NCI-H2196 (cell line): ENCODE measurements around the gene CREG1.
"Not testable (repeated sequence)": the region's sequence is repeated elsewhere in the genome, so short reads cannot be mapped to it uniquely, and the experiment has no call there.

ENCODE experiments used
- DNase-seq: peaks from one replicate; lab custom pipeline; 2025; ENCODE audit not compliant: unreplicated experiment; lab: John Stamatoyannopoulos, UW

The CREG1 gene

GRCh38 chr1:167564612-167565270 is 11.2 kb upstream of the CREG1 start:
- no peak for DNase-seq

DNA sequence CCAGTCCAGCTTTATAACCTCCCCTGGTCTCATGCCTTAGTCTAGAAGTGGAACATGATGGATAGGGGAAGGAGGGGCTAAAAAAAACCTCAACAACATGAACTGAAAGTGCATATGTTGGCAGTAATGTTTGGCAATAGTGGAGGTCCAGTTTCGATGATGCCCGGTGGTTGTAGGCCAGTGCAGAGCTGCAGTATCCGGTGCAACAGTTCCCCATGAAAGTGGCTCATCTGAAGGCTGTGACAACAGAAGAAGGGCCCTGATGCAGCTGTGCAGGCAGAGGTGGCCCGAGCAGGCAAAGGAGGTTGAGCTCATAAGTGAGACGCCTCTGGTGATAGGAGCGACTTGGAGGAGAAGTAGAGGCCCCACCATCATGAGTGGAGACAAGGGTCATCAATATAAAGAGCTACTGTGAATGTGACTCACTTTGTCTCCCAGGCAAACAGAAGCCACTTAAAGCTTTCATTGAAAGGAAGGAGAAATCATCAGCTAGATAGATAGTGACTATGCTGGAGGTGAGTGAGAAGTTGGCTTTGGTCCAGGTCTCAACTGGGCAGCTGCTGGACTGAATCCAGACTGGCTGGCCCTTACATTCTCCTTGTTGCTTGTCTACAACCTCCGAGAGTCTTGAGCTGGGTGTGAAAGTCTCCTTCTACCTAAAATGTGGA is 10.2 kb upstream of the CREG1 start:
- peak; percentile 27 for DNase-seq

DNA sequence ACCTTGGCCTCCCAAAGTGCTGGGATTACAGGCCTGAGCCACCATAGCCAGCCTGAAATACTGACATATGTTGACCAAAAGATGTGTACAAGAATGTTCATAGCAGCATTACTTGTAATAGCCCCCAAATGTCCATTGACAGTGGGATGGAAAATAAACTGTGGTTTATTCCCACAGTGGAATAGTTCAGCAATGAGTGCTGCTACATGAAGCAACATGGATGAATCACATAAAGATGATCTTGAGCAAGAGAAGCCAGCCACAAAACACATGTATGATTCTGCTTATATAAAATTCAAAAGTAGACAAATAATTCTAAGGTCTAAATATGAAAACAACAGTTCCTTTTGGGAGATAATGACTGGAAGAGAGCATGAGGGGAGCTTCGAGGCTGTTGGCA is 9.1 kb upstream of the CREG1 start:
- DNase-seq, result no peak

GRCh38 chr1:167561753-167562152 is 8.2 kb upstream of the CREG1 start:
- DNase-seq, result no peak

- DNase-seq, result peak; percentile 90
Observed at GRCh38 chr1:167555971-167556714, 2.6 kb upstream of the CREG1 start.

DNA sequence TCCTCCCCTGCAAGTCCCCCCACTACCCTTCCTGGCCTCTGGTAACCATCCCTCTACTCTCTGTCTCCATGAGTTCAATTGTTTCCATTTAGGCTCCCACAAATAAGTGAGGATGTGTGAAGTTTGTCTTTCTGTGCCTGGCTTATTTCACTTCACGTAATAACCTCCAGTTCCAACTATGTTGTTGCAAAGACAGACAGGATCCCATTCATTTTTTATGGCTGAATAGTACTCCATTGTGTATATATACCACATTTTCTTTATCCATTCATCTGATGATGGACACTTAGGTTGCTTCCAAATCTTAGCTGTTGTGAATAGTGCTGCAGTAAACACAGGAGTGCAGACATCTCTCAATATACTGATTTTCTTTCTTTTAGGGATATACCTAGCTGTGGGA is 1.5 kb upstream of the CREG1 start:
- DNase-seq, result not testable (repeated sequence)

DNA sequence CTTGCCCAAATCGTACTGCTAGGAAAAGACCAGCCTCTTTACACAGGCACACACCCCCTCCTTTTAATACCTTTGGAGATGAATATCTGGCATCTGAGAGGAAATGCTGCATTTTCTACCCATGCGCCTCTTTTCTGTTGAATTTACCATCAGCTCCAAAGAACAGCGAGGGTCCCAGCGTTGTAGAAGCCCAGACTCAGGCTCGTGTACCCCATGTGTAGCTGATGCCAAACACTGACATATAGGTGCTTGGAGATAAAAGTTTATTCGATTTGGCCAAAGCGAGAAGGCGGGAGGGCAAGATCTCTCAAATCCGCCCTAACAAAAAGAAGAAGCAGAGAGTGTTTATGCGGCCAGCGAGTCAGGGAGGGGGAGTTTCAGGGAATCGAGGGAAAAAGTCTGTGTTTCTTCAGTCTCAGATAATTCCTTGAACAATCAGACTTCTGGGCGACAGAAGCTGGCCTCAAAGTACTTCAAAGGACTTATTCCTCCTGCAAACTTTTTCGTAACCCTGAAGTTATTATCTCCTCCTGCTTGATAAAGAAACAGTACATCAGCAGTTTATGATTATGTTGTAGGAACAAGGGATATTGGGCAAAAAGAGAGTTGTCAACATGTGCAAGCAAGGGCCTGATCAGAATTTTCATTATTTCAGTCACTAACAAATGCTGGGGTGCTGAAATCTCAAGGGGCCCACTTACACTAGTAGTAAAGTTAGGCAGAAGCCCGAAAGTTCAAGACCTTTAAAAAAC is 642 bp upstream of the CREG1 start:
- DNase-seq, result no peak

GRCh38 chr1:167551362-167551761 is 2.2 kb downstream of the CREG1 start:
- no peak for DNase-seq

DNA sequence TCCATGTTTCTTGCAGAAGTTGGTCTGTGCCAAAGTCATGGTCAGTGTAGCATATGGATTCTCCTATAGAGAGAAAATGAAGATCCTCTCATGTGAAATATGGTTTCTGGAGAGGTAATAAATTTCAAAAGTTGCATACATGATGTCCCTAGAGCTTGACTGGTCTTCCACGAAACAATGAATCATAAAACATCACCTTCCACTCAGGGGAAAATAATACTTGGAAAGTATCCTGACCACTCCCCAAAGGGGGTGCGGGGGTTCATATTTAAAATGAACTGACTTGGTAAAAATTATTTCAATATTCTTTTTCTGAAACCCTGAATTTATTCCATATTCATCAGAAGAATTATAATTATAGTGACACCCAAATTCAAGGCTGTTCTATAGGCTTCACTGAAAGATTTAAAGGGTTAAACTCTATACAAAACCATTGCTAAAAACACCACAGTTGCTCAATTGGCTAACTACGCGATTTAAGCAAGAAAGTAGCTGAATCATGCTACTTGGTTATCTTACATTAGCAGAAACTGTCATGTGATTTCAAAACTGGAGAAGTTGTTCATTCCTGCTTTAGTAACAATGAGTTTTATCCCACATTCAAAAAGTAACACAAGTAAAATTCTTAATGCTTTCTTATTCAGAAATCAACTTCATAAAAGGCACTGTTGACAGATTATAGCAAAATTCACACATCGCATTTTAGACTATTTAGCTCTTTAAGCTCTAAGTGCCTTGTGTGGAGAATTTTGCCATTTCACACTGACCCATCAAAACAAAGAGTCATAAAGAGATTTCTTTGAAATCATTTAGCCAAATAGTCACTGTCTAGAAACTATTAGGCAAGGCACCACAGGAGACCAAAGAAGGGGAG is 5.3 kb downstream of the CREG1 start:
- DNase-seq, result no peak

DNA sequence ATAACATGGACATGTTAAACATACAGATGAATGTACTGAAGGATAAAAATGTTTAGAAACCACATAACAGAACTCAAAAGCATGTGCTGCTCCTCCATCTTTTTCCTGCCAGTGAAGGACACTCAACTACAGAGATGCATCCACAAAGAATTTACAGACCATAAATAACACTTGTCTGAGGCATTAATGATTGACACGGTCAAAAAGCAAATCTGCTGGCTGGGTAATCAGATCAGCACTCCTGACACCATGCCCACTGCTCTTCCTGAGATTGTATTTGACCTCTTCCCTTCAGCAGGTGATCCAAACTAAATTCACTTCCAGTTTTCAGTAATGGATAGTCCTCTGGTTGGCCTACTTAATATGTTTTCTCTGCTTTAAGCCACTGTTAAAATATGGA is 6.6 kb downstream of the CREG1 start:
- DNase-seq, result no peak

- no peak for DNase-seq
Observed at GRCh38 chr1:167545349-167545748, 8.2 kb downstream of the CREG1 start.

DNA sequence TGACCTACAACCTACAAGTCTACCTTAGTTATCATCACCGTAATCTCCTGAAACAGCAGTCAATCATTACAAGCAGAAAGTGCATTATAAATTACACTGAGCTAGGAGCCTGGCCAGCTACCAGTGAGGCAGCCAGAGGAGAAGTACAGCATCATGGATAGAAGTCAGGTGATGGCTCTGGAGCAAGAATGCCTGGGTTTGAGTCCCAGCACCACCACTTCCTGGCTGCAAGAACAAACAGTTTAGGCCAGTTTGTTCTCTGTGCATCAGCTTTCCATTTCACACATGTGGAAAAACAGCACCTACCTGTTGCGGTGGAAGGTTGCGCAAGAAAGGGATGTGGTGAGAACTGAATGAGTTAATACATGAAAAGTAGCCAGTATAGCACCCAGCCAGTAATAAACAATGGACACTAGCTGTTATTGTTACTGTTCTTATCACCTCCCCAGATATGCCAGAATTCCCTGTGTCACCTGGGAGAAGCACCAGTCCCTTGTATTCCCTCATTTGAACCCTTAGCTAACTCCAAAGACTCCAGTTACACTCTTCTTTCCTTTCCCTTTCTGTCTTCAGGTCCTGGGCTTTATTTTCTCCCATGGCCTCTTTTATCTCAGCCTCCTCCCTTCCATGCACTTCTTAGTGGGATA is 9.0 kb downstream of the CREG1 start:
- no peak for DNase-seq

GRCh38 chr1:167543199-167543990 is 10.2 kb downstream of the CREG1 start:
- no peak for DNase-seq

DNA sequence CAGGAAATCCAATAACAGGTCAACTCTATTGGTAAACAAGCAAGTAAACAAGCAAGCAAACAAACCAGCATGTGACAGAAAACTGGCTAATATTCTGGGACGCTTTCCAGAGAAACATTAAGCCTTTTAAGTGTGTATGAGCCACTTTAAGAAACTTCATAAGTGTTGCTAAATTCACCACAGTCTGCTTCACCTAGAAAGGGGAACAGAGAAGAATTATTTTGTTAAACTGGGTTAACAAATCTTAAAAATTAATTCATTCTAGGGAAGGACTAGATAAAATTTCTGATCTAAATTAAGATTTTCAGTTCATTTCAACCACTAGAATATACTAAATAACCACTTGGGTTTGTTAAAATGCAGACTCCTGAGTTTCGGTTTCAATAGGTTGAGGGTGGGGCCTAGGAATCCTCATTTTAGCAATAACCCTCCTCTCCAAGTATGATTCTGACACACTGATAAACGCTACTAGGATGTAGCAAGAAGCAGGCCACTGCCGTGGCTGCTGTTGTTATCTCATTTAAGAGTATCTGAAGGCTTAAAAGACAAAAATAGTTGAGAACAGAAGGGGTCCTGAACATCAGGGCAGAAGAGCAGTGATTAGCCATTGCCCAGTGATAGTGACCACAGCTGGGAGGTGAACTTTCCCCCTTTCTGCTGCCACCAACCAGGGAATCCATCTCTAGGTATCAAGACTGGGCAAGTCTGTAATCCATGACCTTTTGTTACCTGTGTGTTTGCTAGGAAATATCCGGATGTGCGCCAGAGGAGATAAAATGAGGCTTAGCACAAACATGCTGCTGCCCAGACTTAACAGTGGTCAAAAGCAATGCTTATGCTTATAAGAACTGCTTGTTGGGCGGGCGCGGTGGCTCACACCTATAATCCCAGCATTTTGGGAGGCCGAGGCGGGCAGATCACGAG is 11.2 kb downstream of the CREG1 start:
- DNase-seq, result no peak

- no peak for DNase-seq
Observed at GRCh38 chr1:167541610-167542009, 12.0 kb downstream of the CREG1 start.

GRCh38 chr1:167541003-167541402 is 12.6 kb downstream of the CREG1 start:
- DNase-seq, result no peak

DNA sequence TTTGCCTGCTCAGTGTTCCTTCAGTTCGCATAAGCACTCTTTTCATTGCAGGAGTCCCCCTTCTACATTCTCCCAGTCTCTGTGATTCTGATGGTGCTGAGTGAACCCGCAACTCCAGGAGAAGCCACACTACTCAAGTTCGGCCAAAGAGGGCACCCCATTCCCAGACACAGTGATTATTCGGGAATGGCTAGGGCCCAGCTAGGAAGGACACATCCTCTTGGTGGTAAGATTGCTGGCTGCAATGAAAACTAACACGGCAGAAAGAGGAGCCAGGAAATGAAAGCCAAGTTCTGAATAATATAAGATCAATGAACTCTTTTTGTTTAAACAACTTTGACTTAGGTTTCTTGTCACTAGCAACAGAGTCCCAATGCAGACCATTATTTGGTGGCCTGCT is 14.9 kb downstream of the CREG1 start:
- DNase-seq, result no peak

- peak; percentile 75 for DNase-seq
Observed at GRCh38 chr1:167533851-167534300, 19.7 kb downstream of the CREG1 start.
